Uterus (tissue), 4 donors: ENCODE data around the gene MEX3C. TPM values are rescaled to one million over a fixed set of nuclear protein-coding genes. Genes with fewer than 3 reads are reported as not detected.
A peak's percentile ranks its signal among the peaks of the same experiment; 100 is the strongest.

Experiments
- DNase-seq, 2 donors: peaks; one replicate each; pipeline ENCODE4 v3.0.0-alpha.2; 2019 to 2020
- H3K27ac ChIP-seq, 2 donors: fragments of 200-600 bp; sonication (generic); 1 replicate in 1 of 2; 2 replicates in 1 of 2; pipeline ENCODE4 v1.5.1; 2016 to 2018
- H3K27me3 ChIP-seq, 2 donors: fragments of 200-600 bp; sonication (generic); one replicate each; pipeline ENCODE4 v1.5.1; 2018 to 2019; ENCODE audit warnings: control low read depth in 1 of 2
- H3K36me3 ChIP-seq, 2 donors: fragments of 200-600 bp; sonication (generic); one replicate each; pipeline ENCODE4 v1.5.1; 2019; ENCODE audit warnings: control low read depth in 1 of 2
- H3K4me1 ChIP-seq, 2 donors: fragments of 200-600 bp; sonication (generic); one replicate each; pipeline ENCODE4 v1.5.1; 2018 to 2019; ENCODE audit warnings: control low read depth in 1 of 2
- H3K4me3 ChIP-seq, 2 donors: fragments of 200-600 bp; sonication (generic); 1 replicate in 1 of 2; 2 replicates in 1 of 2; pipeline ENCODE4 v1.5.1; 2018 to 2019; ENCODE audit warnings: mild to moderate bottlenecking in 1 of 2
- H3K9me3 ChIP-seq, 2 donors: fragments of 200-600 bp; sonication (generic); one replicate each; pipeline ENCODE4 v1.5.1; 2019; ENCODE audit warnings: control low read depth in 1 of 2
- CTCF ChIP-seq, 4 experiments: fragments of 200-600 bp in 2 of 4; fragments of 450-650 bp in 2 of 4; sonication (generic) in 2 of 4; IDR thresholded peaks; one replicate each; pipeline ENCODE4 v1.5.1; 2016 to 2019; ENCODE audit warnings: antibody characterized with exemption in 4 of 4, mild to moderate bottlenecking in 2 of 4, moderate library complexity in 1 of 4
- POLR2A ChIP-seq, 2 donors: fragments of 450-650 bp; IDR thresholded peaks; one replicate each; pipeline ENCODE4 v1.6.1; 2016; ENCODE audit warnings: antibody characterized with exemption in 2 of 2, mild to moderate bottlenecking in 1 of 2, moderate library complexity in 1 of 2
- intact Hi-C: fragments of 100-400 bp; cut with DNase I; formaldehyde crosslinking; loops from one replicate; pipeline ENCODE4 v1.15.1; 2023; ENCODE audit warnings: low total_unique reads
- total RNA-seq, 4 donors: library from RNA; depleted of rRNA in 3 of 4; stranded (reverse); fragments of >200 nt in 3 of 4; gene quantifications; one replicate each; pipeline versions ENCODE4 v1.1.0 to v1.2.4, GENCODE V29; 2014 to 2023
- donor health status: DM: yes; HTN: yes; CAD: no.

MEX3C gene
- total RNA-seq, 4 donors from 2014 or later, result 20.7 to 69.4 (median 40.7) TPM

- TF ChIP-seq CTCF (IDR thresholded peaks at IDR 0.05) (no peak), POLR2A (IDR thresholded peaks at IDR 0.05) (no peak)
- no peak for DNase-seq
- intact Hi-C loops, result no loop called here
- Histone ChIP-seq H3K27me3 (no peaks in the 10 kb centered on the region), H3K4me3 (no peak overlapping the region), H3K9me3 (no peaks in the 10 kb centered on the region), H3K27ac (no peak overlapping the region), H3K36me3 (no peaks in the 10 kb centered on the region), H3K4me1 (no peaks in the 10 kb centered on the region)
Observed at GRCh38 chr18:51211552-51211951, 14.1 kb upstream of the MEX3C start.

GRCh38 chr18:51196811-51197660 lies 445 bp downstream of the MEX3C start:
- peak; percentile 44 to 50 for DNase-seq
- peak; percentile 62 to 86 for TF ChIP-seq POLR2A (IDR thresholded peaks at IDR 0.05)
- TF ChIP-seq CTCF (IDR thresholded peaks at IDR 0.05), result no peak
- intact Hi-C loops, result loop anchor here (5.0 kb wide), 1 partner anchor 165 kb away; the partner anchor contains the start of gene SMAD4

GRCh38 chr18:51196118-51196810 lies 1.2 kb downstream of the MEX3C start:
- H3K4me1 ChIP-seq, result peaks cover 0 to 4% of the 10 kb centered on the region in 2 donors
- intact Hi-C loops, result loop anchor here (5.0 kb wide), 1 partner anchor 164 kb away; the partner anchor contains the start of gene SMAD4
- no peaks in the 10 kb centered on the region for H3K27me3 ChIP-seq
- DNase-seq, result peak; percentile 43 to 44
- H3K9me3 ChIP-seq, result no peaks in the 10 kb centered on the region
- peak overlapping the region; percentile 56 to 65 for H3K4me3 ChIP-seq
- H3K36me3 ChIP-seq, result no peaks in the 10 kb centered on the region
- TF ChIP-seq POLR2A (IDR thresholded peaks at IDR 0.05) (no peak), CTCF (IDR thresholded peaks at IDR 0.05) (no peak)
- H3K27ac ChIP-seq, result peak overlapping the region; percentile 91 to 100

More at GRCh38 chr18:51196811-51197660, 445 bp downstream of the MEX3C start:
- H3K4me1 ChIP-seq, result peaks cover 0 to 4% of the 10 kb centered on the region in 2 donors
- H3K27ac ChIP-seq, result peak overlapping the region; percentile 91 to 100
- no peaks in the 10 kb centered on the region for H3K36me3 ChIP-seq
- H3K4me3 ChIP-seq, result peak overlapping the region; percentile 56 to 65
- no peaks in the 10 kb centered on the region for H3K27me3 ChIP-seq
- no peaks in the 10 kb centered on the region for H3K9me3 ChIP-seq

- H3K27ac ChIP-seq, result peak overlapping the region; percentile 91 to 100
- DNase-seq, result no peak
- intact Hi-C loops, result loop anchor here (5.0 kb wide), 1 partner anchor 163 kb away; the partner anchor contains the start of gene SMAD4
Observed at GRCh38 chr18:51195451-51196117, 1.9 kb downstream of the MEX3C start.

More at GRCh38 chr18:51195451-51196117, 1.9 kb downstream of the MEX3C start:
- Histone ChIP-seq H3K36me3 (no peaks in the 10 kb centered on the region), H3K4me1 (peaks cover 0 to 4% of the 10 kb centered on the region in 2 donors), H3K27me3 (no peaks in the 10 kb centered on the region), H3K4me3 (peak overlapping the region; percentile 56 to 65), H3K9me3 (no peaks in the 10 kb centered on the region)
- no peak for TF ChIP-seq CTCF (IDR thresholded peaks at IDR 0.05)
- TF ChIP-seq POLR2A (IDR thresholded peaks at IDR 0.05), result peak in 1 of 2 donors; percentile 29
